ENCODE results near the gene MTCL3.

Gene MTCL3

GRCh38 chr6:127506894-127507293, 12.2 kb downstream of the MTCL3 start:
- H3K27ac ChIP-seq, result no peak overlapping the region
- H3K36me3 ChIP-seq, result no peaks in the 10 kb centered on the region
- intact Hi-C loops (cut with DNase I), result no loop called here
- TF ChIP-seq CTCF (IDR thresholded peaks at IDR 0.05), result no peak
- H3K4me3 ChIP-seq, result no peak overlapping the region
- H3K27me3 ChIP-seq, result no peaks in the 10 kb centered on the region
- H3K4me1 ChIP-seq, result no peaks in the 10 kb centered on the region
- ATAC-seq (no peak), DNase-seq (no peak)
- no peaks in the 10 kb centered on the region for H3K9me3 ChIP-seq

GRCh38 chr6:127503022-127503421, 16.1 kb downstream of the MTCL3 start:
- no peak overlapping the region for H3K4me3 ChIP-seq
- intact Hi-C loops (cut with DNase I), result no loop called here
- no peak for DNase-seq

GRCh38 chr6:127497410-127497809, 21.7 kb downstream of the MTCL3 start:
- Histone ChIP-seq H3K9me3 (no peaks in the 10 kb centered on the region), H3K36me3 (no peaks in the 10 kb centered on the region), H3K4me3 (no peak overlapping the region), H3K4me1 (no peaks in the 10 kb centered on the region), H3K27ac (no peak overlapping the region), H3K27me3 (no peaks in the 10 kb centered on the region)
- DNase-seq, result no peak
- no peak for ATAC-seq
- intact Hi-C loops (cut with DNase I), result no loop called here
- no peak for TF ChIP-seq CTCF (IDR thresholded peaks at IDR 0.05)

More at GRCh38 chr6:127503022-127503421, 16.1 kb downstream of the MTCL3 start:
- no peaks in the 10 kb centered on the region for H3K27me3 ChIP-seq
- no peak for TF ChIP-seq CTCF (IDR thresholded peaks at IDR 0.05)
- H3K4me1 ChIP-seq, result no peaks in the 10 kb centered on the region
- H3K36me3 ChIP-seq, result no peaks in the 10 kb centered on the region
- no peaks in the 10 kb centered on the region for H3K9me3 ChIP-seq
- H3K27ac ChIP-seq, result no peak overlapping the region
- ATAC-seq, result no peak

- ATAC-seq, result no peak
- intact Hi-C loops (cut with DNase I), result no loop called here
Observed at GRCh38 chr6:127496471-127496870, 22.7 kb downstream of the MTCL3 start.

GRCh38 chr6:127494240-127494767, 24.8 kb downstream of the MTCL3 start:
- no peaks in the 10 kb centered on the region for H3K27me3 ChIP-seq
- intact Hi-C loops (cut with DNase I), result no loop called here
- ATAC-seq (no peak), DNase-seq (no peak)
- no peak overlapping the region for H3K4me3 ChIP-seq
- no peaks in the 10 kb centered on the region for H3K4me1 ChIP-seq
- H3K36me3 ChIP-seq, result no peaks in the 10 kb centered on the region
- no peak overlapping the region for H3K27ac ChIP-seq
- H3K9me3 ChIP-seq, result no peaks in the 10 kb centered on the region
- no peak for TF ChIP-seq CTCF (IDR thresholded peaks at IDR 0.05)

More at GRCh38 chr6:127496471-127496870, 22.7 kb downstream of the MTCL3 start:
- TF ChIP-seq CTCF (IDR thresholded peaks at IDR 0.05), result no peak
- H3K4me1 ChIP-seq, result no peaks in the 10 kb centered on the region
- no peaks in the 10 kb centered on the region for H3K9me3 ChIP-seq
- no peak for DNase-seq
- no peaks in the 10 kb centered on the region for H3K27me3 ChIP-seq
- no peak overlapping the region for H3K4me3 ChIP-seq
- no peak overlapping the region for H3K27ac ChIP-seq
- H3K36me3 ChIP-seq, result no peaks in the 10 kb centered on the region

- H3K27ac ChIP-seq, result no peak overlapping the region
- TF ChIP-seq CTCF (IDR thresholded peaks at IDR 0.05), result no peak
- DNase-seq, result no peak
- no peaks in the 10 kb centered on the region for H3K27me3 ChIP-seq
- H3K9me3 ChIP-seq, result no peaks in the 10 kb centered on the region
- H3K4me1 ChIP-seq, result peaks cover 6% of the 10 kb centered on the region
- no peak overlapping the region for H3K4me3 ChIP-seq
- no peak for ATAC-seq
- no peaks in the 10 kb centered on the region for H3K36me3 ChIP-seq
- intact Hi-C loops (cut with DNase I), result no loop called here
Observed at GRCh38 chr6:127489248-127489647, 29.9 kb downstream of the MTCL3 start.
